ENCODE measurements around the gene ERVH48-1.

GRCh38 chr21:42929969-42930368, 4.5 kb upstream of the ERVH48-1 start:
- no peak for TF ChIP-seq EZH2 (optimal IDR thresholded peaks at IDR 0.05; ENCODE audit: low read depth, low read length)
- TF ChIP-seq CTCF (IDR thresholded peaks at IDR 0.05; ENCODE audit: low read length): no peak

Measured in MM.1S (cell line).